HG03060 (cell line): Measurements from ENCODE around the gene KCTD2.

Experiments
- ATAC-seq: cut with Tn5 transposase; IDR thresholded peaks from one replicate; pipeline ENCODE4 v1.9.1; 2021; ENCODE audit warnings: low read depth, moderate number of reproducible peaks; ENCODE audit not compliant: unreplicated experiment

Gene KCTD2

DNA sequence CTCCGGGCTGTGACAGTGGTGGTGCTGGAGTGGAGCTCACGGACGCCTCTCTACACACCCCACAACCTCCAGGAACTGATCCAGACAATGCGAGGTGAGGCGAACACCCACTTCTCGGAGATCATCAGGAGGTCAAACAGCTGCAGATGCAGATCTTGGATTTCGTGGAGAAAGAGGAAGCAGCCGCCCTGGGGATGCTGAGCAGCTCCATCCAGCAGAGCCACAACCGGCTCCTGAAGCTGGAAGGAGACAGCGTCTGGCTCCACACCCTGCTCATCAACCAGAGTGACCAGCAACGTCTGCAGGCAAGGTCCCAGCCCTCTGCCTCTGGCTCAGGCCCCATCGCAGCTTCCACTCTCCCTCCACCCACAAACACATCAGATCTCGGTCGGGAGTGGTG lies 27.5 kb downstream of the KCTD2 start:
- no peak for ATAC-seq

DNA sequence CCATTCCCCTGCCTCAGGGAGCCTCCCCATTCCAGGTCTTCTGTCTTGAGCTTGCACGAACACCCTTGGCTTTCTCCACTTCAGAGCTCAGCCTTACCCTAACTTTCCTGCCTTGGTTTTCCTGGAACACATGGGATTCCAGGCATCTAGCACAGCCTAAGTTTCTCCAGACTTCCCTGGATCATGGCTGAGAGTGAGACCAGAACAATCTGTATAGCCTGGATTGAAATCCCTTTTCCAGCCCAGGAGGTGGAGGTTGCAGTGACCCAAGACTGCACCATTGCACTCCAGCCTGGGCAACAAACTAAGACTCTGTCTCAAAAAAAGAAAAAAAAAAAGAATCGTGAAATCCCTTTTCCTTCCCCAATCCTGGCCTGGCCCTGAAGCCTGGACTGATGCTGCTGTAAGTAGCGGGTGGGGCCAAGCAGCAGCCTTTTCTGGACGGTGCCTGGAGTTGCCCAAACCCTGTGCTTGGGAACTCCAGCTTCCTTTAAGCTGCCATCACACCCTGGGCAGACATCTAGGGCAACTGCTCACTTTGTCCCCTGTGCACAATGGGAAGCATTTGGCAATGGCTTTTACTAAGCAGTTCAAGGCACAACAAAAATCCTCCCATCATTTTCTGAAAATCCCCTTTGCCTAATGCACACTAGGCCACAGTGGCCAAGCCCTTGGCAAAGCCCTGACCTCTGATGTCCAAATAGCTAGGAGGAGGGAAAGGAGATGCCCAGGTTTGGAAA lies 28.7 kb downstream of the KCTD2 start:
- ATAC-seq, result no peak

DNA sequence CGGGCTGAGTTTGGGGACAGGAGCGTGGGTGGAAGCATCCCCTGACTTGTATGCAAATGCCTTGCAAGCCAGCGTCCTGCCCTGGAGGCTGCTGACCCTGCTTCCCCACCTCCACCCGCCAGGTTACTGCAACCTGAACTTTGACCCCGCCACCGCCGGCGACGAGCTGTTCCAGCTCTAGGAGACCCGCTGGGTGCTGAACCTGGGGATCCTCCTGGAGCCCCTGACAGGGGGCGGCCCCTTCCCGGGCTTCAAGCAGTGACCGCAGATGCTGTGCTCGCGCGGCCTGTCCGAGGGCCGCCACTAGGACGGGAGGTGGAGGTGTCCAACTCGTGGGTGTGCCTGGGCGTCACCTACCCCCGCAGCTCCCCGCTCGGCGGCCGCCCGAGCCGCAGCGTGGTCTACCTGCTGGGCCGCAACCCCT lies 30.1 kb downstream of the KCTD2 start:
- ATAC-seq, result no peak

DNA sequence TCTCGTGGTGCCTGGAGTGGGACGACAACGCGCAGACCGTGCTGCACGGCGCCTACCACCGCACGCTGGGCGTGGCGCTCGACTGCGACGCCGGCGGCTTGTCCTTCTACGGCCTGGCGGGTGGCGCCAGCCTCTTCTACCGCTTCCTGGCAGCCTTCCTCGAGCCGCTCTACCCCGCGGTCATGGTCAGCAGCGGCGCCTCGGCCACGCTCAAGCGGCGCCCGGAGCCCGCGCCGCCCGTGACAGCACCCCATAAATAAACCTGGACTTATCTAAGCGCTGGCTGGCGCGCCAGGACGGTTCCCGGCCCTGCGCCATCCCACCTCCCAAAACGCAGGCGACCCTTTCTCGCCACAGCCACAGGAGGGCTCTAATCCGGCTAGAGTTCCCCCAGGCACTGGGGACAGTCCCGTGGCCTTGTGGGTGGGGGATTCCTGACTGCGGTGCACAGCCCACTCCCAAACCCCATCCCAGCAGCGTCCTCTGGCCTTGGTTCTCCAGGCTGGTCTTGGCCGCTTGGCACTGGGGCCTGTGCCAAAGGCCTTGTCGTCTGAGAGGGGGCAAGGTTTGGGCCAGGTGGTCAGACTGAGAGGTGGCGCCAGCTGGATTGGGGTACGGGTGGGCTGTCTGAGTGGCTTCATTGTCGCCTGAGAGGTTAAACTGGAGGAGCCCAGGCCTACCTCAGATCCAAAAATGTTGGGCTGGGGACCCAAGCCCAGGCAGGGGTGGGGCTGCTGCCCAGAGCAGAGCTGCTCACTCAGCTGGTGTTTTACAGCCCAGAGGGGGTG lies 30.7 kb downstream of the KCTD2 start:
- ATAC-seq, result no peak

DNA sequence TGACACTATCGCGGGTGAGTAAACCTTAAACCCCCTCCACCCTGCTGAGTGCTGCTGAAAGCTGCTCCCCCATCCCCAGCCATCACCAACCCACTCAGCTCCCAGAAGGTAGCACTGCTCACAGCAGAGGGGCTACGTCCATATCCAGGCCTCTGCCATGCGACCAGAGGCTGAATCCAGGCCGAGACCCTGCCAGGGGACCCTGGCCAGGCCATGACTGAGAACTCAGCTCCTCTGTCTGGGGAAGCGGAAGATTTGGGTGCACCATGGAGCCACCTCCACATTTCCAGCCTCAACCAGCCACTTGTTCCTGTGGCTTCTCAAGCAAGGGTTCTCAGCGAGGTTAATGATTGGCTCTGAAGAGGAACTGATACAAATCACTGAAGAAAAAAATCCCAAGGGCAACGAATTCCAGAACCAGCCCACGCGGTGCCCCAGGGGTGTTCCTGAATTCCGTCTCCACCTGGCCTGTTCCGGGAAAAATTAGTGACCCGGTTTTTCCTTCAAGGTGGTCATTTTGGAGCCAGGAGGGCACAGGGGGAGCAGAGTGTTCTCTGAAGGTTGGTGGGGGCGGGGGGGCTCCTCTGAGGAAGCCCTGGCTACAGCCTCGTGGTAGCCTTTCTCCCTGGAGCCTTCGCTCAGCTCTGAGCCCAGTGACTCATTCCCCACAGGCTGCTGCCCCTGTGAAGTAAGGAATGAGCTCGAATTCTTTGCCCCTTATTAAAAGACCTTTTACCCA lies 31.4 kb downstream of the KCTD2 start:
- ATAC-seq, result no peak

DNA sequence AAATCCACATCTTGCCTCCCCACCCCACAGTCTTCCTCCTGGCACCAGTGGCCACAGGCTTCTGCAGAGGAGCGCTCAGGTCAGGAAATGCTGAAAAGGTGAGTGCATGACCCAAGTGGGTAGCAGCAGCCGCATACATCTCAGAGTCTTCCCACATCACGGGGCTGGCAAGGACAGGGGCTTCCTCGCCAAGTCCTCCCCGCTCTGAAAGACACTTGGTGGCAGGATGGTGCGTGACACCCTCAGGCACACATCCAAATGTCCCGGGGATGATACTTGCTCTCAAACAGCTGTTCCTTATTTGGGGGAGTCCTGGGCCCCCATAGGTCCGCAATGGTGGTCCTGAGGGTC lies 32.0 kb downstream of the KCTD2 start:
- ATAC-seq, result no peak

DNA sequence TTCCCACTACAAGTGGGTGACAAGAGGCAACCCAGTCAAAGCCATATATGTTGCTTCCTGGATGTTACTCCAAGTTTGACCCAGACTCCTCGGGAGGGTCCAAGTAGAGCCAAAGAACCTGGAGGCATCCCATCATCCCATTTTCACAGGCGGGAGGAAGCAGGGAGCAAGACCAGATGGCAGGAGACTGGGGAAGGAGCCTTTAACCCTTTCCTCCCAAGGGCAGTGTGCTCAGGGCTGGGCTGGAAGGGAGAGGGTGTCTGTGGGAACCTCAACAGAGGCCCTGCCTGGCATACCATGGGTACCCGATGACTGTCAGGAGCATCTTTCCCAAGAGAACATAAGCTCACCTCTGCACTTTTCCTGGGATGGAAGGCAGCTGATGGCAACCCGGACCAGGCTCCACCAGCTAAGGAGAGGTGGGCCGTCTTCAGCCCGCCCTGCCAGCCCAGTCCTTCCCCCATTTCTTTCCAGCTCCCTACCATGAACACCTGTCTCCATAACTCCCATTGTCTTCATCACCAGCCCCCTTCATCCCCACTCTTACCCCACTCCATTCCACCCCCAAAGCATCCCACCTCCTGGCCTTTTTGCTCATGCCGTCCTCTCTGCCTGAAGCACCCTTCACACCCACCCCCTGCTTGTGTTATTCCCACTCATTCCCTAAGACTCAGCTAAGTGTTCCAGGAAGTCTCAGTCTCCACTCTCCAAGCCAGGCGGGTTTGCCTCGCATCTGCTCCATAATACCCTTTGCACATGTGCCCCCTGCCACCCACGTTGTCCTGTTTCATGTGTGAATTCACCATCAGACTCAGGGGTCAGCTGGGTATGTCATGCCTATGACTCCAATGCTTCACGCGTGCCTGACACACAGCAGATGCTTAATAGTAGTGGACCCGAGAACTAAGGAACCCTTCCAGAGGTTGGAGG lies 34.9 kb downstream of the KCTD2 start:
- ATAC-seq, result no peak

DNA sequence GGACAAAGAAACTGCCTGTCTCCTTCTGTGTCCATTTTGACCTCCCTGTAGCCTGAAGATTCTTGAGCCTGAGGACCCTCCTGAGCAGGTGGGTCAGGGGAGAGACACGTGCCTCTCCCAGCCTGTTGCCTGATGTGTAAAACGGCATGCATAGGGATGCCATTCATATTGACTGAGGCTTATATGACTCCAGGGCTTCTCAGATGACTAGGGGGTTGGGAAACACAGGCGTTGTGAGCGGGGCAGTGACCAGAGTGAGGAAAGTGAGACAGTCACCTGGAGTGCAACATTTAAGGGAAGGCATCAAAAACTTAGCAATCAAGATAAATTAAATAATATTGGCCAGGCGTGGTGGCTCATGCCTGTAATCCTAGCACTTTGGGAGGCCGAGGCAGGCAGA lies 35.7 kb downstream of the KCTD2 start:
- no peak for ATAC-seq

DNA sequence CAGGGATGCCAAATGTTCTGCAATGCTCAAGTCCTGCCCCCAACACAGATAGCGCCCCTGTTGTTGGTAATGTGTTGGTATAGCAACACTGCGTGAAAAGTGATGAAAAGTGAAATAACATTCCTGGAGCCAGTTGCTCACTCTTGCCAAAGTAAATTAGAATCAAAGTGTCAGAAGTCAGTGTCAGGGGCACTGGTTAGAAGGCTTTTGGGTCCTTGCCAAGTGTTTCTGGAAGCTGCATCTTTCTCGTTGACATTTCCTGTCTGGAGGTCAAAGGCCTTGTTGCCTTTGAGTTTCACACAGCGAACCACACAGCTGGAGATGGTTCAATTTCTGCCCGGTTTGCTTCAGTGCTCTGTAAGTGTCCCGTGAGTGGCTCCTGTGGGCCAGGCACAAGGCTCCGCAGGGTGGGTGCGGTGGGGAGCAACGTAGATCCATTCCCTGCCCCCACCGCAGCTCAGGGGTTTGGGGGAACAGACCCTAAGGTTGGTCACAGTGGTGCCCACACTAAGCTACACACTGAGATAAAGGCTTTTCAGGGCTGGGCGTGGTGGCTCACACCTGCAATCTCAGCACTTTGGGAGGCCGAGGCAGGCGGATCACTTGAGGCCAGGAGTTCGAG lies 37.1 kb downstream of the KCTD2 start:
- no peak for ATAC-seq

DNA sequence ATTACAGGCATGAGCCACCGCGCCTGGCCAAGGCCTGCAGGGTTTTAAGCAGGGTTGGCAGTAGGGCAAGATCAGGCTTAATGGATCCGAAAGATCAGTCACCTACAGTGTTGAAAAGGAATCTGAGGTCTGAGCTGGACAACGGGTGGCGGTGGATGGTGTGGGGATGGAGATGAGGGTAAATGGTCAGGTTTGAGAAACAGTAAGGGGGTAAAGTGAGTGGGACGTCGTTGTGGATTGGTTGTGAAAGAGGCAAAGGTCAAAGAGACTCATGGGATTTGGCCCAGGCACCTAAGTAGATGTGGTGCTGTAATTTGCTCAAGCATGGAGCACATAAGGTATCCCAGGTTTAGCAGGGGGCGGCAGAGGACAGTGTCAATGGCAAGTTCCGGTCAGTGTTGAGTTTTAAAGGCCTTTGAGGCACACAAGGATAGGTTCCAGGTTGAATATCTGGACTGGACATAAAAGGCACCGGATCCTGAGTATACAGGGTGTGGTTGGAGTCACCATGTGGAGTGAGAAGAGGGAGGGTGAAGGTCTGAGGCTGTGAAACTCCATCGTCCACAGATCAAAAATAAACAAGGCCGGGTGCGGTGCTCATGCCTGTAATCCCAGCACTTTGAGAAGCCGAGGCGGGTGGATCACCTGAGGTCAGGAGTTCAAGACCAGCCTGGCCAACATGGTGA lies 39.6 kb downstream of the KCTD2 start:
- ATAC-seq, result no peak

DNA sequence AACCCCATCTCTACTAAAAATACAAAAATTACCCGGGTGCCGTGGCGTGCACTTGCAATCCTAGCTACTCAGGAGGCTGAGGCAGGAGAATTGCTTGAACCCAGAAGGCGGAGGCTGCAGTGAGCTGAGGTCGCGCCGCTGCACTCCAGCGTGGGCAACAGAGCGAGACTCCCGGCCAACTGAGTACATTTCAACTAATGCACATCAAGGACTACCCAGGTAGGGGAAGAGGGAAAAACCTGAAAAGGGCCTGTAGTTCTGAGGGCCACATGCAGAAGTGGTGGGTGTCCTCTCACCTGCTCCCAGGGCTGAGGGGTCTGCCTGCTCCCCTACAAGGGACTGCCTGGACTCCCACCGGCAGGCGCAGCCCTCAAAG lies 40.1 kb downstream of the KCTD2 start:
- ATAC-seq, result no peak

DNA sequence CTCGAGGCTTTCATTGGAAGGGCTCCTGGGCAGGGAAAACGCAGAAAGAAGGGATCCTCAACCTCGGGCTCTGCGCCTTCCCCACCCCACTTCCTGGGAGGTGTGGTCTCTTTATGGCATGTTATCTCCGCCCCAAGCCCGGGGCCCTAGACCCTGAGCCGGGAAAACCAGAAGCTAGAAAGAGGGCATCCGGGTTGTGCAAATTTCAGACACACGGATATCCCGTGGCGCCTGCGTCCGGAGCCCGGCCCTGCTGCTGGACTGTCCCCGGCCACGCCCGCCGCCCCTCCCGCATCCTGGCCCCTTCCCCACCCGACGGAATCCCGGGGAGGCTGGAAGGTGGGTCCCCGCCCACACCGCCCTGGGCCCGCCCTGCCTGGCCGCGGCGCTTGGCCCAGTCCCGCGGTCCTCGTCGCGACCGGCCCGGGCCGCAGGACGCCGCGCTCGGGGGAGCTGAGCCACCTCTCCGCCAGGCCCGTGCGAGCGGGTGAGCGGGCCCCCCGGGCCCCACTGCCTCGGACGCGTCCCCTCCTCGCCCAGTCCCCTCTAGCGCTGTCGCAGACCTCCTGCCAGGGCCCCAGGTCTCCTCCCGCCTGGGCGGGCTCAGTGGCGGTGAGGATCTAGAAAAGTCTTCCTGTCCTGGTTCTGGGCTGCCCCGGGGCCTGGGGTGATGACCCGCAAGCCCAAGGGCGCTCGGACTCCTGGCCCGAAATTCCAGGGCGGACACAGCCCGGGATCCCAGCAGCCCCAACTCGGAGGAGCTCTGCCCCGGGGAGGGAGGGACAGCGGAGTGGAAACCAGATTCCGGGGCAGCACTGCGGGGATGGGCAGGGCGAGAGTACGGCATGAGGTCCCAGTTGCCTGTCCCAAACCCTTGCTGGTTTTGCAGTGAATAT lies 40.8 kb downstream of the KCTD2 start, which contains the start of gene SLC16A5:
Gene SLC16A5, plus strand, starts transcription at position 397 of the 896 bp plus-strand sequence. CDS start 5,683 bp downstream, outside the sequence.
- ATAC-seq, result no peak

DNA sequence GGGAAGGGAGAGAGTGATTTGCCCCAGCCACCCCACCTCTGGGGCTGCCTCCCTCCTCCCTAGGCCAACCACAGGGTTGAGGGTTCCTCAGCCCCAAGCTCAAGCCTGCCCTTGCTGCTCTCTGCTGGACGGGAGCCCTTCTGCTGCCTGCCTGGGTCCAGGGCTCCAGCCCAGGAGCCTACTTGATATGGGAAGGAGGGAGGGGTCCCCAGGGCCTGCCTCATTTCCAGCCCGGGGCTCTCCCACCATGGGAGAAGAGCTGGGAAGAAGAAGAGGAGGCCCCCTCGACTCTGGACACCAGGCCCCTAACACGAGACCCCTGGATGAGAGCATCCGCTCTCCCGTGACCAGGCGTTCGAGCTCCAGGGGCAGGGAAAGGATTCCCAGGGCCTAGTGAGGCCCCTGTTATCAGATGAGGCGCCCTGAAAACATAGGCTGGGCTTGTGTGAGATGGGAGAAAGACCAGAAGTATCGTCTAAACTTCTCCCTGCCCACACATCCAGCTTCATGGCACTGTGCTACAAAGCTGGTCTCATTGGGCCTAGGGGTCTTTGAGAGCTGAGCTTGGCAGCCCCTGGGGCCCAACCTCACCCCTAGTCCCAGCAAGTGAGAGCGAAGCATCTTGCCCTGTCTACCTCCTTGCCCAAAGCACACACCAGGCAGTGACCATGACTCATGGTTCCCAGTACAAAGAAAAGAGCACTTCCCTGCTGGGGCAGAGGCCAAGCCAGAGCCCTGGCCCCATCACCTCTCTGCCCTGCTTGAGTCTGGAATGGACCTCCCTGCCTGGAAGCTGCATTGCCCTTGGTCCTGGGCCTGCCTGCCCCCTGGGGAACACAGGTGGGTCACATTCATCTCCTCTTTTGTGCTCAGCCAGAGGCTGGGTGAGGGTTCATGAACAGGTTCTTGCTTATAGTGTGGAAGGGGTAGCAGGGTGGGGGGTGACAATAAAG lies 41.7 kb downstream of the KCTD2 start:
- no peak for ATAC-seq

DNA sequence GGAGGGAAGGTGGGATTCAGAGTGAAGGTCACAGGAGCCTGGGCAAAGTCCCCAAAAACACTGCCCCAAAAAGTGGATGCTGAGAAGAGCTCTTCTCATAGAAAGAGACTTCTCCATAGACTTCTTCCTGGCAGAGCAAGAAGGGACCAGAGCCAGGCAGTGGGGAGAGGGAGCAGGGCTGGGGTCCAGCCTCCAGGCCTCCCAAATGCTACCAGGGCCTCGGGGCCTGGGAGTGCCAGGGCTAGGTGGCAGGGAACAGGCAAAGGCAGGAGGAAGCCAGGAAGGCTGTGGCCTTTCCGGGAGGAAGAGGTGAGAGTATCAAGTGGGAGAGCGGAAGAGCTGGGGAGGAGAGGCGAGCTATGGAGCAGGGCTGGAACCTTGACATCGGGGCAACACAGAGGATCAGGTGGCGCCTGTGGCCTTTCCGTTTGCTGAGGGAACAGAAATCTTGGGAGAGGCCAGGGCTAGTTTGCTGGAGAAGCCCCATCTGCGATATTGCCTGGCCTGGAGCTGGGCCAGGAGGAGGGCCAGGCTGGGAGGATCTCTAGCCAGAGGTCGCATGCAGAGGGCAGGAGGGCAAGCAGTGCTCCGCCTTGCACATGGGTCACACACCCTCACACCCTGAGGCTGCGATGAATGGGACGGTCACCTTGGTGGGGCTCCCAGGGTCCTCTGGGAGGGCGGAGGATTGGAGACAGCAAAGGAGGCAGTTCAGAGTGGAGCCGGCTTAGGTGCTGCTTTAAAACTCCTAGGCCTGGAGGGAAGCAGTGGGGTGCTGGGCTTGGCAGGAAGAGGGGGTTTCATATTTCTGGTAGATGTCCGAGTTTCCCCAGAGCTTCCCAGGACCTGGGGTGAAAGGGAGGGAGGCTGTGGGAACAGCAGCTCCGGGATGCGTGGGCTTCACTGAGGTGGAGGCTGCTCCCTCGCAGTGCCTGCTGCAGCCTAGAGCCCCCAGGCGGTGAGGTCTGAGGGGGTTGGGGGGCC lies 44.1 kb downstream of the KCTD2 start:
- no peak for ATAC-seq

DNA sequence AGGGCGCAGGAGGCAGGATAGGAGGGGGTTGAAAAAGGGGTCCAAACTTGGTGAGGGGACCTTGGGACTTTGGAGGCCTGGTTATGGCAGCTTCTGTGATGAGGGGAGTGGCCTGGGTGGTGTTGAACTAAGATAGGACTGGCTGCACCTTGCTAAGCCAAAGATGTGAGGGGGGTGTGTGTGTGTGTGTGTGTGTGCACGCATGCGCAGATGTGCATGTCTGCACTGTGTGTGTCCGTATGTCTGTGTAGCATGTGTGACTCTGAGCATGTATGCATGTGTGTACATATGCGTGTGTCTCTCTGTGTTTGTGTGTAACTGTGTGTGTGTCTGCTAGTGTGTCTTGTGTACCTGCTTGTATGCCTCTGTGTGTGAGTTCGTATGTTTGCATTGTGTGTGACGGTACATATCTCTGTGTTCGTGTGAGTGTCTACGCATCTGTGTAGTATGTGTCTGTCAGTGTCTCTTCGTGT lies 44.9 kb downstream of the KCTD2 start:
- ATAC-seq, result no peak
